Fibroblast of pulmonary artery (primary cell): ENCODE results near the gene NKPD1.
A peak's percentile ranks its signal among the peaks of the same experiment; 100 is the strongest.

ENCODE experiments used
- DNase-seq: peaks from one replicate; pipeline ENCODE4 v3.0.0-alpha.2; 2010; ENCODE audit warnings: low read depth
- H3K4me3 ChIP-seq: replicated peaks from 2 replicates; pipeline ENCODE4 v1.5.1; 2011; ENCODE audit warnings: low read depth, mild to moderate bottlenecking, control low read depth, low read length, moderate library complexity
- TF ChIP-seq, protein P1 (sequence below): IDR thresholded peaks from 2 replicates; pipeline ENCODE4 v1.5.1; 2011; ENCODE audit warnings: mild to moderate bottlenecking, control low read depth, low read length, inconsistent platforms; ENCODE audit errors: missing control alignments

Gene NKPD1

DNA sequence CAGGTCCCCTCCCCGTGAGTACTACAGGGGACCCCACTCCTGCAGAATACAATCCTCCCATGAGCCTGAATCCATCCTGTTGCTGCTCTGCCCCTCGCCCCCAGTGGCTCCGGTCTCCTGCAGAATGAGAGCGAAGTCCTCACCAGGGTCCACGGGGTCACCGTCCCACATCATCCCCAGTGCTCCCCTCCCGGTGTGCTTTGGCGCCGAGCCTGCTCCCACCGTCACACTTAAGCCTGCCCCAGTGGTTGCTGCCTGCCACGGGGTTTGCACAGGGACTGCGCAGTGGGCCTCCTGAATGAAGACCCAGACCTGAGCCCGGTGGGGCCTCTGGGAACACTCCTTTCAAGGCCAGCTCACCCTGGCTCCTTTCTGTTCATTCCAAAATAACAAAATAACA lies 30.5 kb downstream of the NKPD1 start:
- H3K4me3 ChIP-seq: no peak overlapping the region
- TF ChIP-seq, protein P1, sequence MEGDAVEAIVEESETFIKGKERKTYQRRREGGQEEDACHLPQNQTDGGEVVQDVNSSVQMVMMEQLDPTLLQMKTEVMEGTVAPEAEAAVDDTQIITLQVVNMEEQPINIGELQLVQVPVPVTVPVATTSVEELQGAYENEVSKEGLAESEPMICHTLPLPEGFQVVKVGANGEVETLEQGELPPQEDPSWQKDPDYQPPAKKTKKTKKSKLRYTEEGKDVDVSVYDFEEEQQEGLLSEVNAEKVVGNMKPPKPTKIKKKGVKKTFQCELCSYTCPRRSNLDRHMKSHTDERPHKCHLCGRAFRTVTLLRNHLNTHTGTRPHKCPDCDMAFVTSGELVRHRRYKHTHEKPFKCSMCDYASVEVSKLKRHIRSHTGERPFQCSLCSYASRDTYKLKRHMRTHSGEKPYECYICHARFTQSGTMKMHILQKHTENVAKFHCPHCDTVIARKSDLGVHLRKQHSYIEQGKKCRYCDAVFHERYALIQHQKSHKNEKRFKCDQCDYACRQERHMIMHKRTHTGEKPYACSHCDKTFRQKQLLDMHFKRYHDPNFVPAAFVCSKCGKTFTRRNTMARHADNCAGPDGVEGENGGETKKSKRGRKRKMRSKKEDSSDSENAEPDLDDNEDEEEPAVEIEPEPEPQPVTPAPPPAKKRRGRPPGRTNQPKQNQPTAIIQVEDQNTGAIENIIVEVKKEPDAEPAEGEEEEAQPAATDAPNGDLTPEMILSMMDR: no peak
- DNase-seq: no peak

DNA sequence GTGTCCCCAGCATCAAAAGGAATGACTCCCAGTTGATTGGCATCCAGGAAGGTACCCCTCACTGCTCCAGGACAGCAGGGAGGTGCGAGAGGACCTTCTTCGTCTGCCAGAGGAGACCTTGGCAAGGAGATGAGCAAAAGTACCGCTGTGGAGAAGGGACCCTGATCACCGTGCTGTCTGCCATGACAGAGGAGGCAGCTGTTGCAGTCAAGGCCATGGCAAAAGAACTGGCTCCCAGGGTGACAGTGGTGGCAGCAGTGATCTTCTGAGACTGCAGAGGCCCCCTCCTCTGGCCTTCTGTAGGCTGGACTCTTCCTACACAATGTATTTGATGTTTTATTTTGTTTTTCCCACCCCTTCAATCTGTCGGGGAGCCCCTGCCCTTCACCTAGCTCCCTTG lies 32.0 kb downstream of the NKPD1 start:
- H3K4me3 ChIP-seq: no peak overlapping the region
- TF ChIP-seq, protein P1: no peak
- DNase-seq: no peak

DNA sequence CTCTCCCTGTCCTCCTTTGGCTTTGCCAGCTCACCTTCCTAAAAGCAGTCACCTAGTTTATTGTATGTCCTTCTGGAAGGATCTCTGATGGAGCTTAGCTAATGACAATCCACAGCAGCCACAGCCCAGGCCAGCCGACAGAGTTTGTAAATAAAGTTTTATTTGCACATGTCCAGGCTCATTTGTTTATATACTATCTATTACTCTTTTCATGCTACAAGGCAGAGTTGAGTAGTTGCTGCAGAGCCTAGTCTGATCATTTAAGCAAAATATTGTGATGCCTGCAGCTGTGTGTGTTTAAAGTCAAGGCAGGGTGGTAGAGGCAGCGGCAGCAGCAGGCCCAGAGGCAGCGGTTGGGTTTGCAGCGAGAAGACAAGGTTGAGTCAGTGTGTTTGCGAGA lies 32.6 kb downstream of the NKPD1 start:
- DNase-seq: no peak
- H3K4me3 ChIP-seq: no peak overlapping the region
- TF ChIP-seq, protein P1: no peak

DNA sequence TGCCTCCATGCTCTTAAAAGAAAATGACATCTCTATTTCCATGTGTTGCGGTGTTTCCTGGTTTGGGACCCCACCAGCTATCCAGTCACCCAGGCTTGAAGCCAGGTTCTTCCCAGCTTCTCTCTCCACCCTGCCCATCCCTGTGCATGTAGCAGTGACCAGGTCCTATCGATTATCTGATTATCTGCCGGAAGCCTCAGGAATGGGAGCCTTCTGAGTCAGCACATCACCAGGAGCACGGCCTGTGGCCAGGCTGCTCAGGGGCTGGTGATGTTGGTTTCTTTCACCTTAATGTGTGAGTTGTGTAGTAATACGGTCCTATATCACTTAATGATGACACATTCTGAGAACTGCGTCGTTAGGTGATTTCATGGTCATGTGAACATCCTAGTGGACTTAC lies 34.1 kb downstream of the NKPD1 start:
- TF ChIP-seq, protein P1: no peak
- H3K4me3 ChIP-seq: no peak overlapping the region

DNA sequence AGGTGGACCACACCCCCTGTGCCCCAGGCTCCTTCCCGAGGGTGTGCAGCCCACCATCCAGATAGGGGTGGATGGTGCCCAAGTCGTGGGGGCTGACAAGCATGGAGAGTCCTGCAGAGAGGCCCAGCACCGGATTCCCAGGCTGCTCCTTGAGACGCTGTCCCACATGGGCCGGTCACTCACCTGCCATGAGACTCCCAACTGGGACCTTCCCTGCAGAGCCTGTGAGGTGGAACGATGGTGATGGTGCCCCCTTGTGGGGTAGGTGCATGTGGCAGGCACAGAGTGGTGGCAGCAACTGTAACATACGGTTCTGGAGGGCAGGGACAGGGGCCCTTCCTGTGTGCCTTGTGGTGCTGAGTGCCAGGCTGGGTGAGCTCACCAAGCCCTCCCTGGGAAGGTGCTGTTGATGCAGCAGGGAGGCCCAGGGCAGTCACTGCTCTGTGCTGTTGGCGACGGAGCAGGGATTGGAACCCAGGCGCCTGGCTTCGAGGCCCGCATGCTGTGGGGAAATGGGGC lies 34.7 kb downstream of the NKPD1 start:
- DNase-seq: peak; percentile 60
- TF ChIP-seq, protein P1: peak; percentile 85
- H3K4me3 ChIP-seq: no peak overlapping the region

More for the DNA sequence above, 34.1 kb downstream of the NKPD1 start:
- no peak for DNase-seq

DNA sequence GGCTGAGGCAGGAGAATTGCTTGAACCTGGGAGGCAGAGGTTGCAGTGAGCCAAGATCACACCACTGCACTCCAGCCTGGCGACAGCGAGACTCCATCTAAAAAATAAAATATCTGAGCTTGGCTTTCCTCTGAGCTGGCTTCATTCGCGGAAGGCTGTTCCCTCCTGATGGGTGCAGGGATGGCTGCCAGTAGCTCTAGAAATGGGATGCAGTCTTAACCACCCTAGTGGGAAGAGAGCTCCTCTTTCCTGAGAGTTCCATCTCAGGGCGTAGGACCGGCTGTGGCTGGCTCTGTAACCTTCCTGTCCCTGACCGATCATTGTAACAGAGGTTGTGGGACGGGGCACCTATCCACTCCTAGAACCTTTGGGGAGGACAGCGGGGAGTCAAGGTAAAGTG lies 35.4 kb downstream of the NKPD1 start:
- H3K4me3 ChIP-seq: no peak overlapping the region
- DNase-seq: no peak
- TF ChIP-seq, protein P1: no peak

DNA sequence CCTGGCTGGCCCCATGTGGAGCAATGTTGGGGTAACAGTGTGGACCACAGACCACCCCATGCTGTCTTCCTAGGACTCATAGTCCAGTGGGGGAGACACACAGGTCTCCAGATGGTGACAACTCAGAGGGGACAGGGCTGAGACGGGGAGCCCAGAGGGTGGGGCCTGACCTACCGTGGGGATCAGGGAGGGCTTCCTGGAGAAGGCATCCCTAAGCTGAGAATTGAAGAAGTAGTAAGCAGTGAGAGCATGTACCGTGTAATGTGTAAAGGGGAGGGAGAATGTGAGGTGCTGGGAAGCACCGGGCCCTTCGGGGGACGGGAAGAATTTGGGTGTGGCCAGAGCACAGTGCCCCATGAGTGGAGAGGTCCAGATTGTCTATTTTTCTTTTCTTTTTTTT lies 36.8 kb downstream of the NKPD1 start:
- no peak for DNase-seq
- no peak overlapping the region for H3K4me3 ChIP-seq
- TF ChIP-seq, protein P1: no peak
